ENCODE measurements around the gene MEPE.
A peak's percentile ranks its signal among the peaks of the same experiment; 100 is the strongest.

Gene MEPE

DNA sequence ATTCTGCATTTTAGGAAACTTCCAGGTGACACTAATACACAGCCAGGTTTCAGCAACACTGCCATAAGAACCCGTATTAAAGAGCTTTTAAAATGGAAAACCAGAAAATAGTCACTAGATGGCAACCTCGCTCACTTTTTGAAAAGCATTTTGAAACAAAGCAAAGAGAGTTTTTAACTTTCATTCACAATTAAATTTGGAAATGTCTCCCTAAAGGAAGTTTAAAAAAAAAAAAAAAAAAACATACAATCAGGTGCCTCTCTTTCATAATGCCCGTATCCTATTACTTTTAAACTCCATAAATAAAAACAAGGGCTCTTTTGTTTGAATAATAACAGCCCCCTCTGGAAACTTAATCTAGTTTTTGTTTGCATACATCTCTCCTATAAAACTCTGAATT is 20.3 kb downstream of the MEPE start:
- Mint-ChIP-seq H3K4me3 (no peak overlapping the region), H3K36me3 (ENCODE audit: low read depth) (no peaks in the 10 kb centered on the region), H3K27me3 (peaks cover 8% of the 10 kb centered on the region), H3K9me3 (no peaks in the 10 kb centered on the region), H3K4me1 (peaks cover 8% of the 10 kb centered on the region), H3K27ac (no peak overlapping the region)
- no peak for DNase-seq
- ATAC-seq: no peak

DNA sequence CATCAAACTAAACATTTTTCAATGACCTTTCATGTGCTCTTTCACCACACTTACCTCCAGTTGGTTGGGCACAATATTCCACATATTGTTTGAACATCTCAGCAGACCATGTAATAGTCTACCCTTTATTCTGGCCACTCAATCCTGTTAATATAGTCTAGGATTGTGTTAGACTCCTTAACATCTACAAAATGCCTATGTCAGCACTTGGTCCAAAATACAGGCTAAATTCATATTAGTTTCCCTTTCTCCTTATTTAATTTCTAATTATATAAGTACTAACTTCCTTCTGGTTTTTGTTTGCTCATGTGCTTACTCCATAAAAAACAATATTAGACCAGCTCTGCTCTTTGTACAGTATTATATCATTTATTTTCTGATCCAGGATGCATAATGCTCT is 21.1 kb downstream of the MEPE start:
- peaks cover 5% of the 10 kb centered on the region for H3K4me1 Mint-ChIP-seq
- no peak overlapping the region for H3K27ac Mint-ChIP-seq
- no peak for DNase-seq
- peaks cover 9% of the 10 kb centered on the region for H3K27me3 Mint-ChIP-seq
- ATAC-seq: no peak
- no peaks in the 10 kb centered on the region for H3K36me3 Mint-ChIP-seq (ENCODE audit: low read depth)
- H3K4me3 Mint-ChIP-seq: no peak overlapping the region
- no peaks in the 10 kb centered on the region for H3K9me3 Mint-ChIP-seq

DNA sequence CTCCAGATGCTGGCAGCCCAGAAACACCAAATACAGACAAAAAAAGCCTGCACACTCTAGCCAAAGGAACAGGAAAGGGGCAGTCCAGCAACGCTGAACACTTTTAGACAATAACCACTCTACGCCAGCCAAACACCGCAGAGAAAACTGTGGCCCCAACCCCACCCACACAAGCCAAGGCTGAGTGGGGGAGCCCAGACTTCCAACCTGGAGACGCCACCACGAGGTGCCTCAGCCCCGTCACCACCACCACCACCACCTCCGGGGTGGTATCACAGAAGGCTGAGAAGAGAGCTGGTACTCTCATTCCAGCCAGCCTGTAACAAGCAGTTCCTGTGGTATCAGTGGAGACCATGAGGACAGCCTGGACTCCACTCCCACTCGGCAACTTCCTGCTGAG is 22.8 kb downstream of the MEPE start:
- H3K4me1 Mint-ChIP-seq: peaks cover 2% of the 10 kb centered on the region
- no peak overlapping the region for H3K27ac Mint-ChIP-seq
- ATAC-seq (peak; percentile 20), DNase-seq (no peak)
- H3K9me3 Mint-ChIP-seq: no peaks in the 10 kb centered on the region
- no peak overlapping the region for H3K4me3 Mint-ChIP-seq
- H3K27me3 Mint-ChIP-seq: peaks cover 9% of the 10 kb centered on the region
- H3K36me3 Mint-ChIP-seq (ENCODE audit: low read depth): no peaks in the 10 kb centered on the region

DNA sequence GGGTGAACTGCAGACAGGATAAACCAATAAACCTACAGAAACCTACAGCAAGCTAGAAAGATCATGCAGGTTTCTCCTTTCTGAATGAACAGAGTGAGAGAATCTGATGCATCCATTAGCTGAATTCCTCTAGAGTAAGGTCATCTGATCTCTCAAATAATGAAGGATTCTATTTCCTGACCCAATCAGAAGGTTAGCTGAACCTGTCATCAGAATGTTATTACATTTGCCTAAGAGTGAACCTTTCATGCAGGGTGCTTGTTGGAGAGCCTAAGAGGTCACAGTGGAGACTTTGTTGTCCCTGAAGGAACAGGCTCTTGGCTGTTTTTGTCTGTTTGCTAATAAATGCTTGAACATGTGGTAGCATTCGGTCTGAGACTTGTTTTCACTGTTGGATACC is 24.0 kb downstream of the MEPE start:
- H3K27ac Mint-ChIP-seq: no peak overlapping the region
- H3K9me3 Mint-ChIP-seq: no peaks in the 10 kb centered on the region
- ATAC-seq (no peak), DNase-seq (no peak)
- peaks cover 2% of the 10 kb centered on the region for H3K4me1 Mint-ChIP-seq
- H3K27me3 Mint-ChIP-seq: peaks cover 13% of the 10 kb centered on the region
- H3K36me3 Mint-ChIP-seq (ENCODE audit: low read depth): no peaks in the 10 kb centered on the region
- H3K4me3 Mint-ChIP-seq: no peak overlapping the region

DNA sequence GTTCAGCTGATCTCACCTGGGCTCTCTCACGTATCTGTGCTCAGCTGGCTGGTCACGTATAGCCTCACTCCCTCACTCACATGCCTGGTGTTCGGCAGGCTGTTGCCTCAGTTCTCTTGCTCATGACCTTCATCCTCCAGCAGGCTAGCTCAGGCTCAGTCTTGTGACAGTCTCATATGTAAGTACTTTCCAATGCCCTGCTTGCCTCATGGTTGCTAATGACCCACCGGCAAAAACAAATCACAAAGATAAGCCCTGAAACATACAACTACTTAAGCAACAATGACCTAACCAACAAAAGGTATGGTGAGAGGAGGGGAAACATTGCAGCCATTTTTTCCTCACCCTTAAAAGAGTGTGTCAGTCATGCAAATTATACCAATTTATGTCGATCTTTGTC is 25.0 kb downstream of the MEPE start:
- Mint-ChIP-seq H3K4me3 (no peak overlapping the region), H3K27ac (no peak overlapping the region), H3K36me3 (ENCODE audit: low read depth) (no peaks in the 10 kb centered on the region), H3K27me3 (peaks cover 13% of the 10 kb centered on the region), H3K9me3 (no peaks in the 10 kb centered on the region), H3K4me1 (peaks cover 2% of the 10 kb centered on the region)
- DNase-seq: no peak
- no peak for ATAC-seq

DNA sequence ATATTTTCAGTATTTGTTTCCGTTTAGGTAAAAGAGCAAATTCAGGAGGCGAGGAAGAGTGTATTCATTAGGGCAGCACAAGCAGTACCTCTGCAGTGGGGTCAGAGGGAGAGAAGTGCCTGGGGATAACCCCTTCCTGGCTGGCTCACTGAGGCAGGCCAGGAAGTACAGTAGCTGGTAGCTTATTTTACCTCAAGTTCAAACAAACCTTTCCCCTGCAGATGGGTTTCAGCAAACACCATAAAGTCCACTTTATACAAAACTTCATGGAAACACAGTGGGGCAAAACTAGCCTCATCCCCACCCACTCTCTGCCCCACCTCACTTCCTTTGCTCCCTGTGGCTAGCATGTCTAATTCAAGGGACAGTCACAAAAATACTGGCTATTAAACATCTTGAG is 29.5 kb downstream of the MEPE start:
- DNase-seq (no peak), ATAC-seq (no peak)
- Mint-ChIP-seq H3K4me1 (peaks cover 2% of the 10 kb centered on the region), H3K27me3 (peaks cover 15% of the 10 kb centered on the region), H3K36me3 (ENCODE audit: low read depth) (no peaks in the 10 kb centered on the region), H3K27ac (no peak overlapping the region), H3K4me3 (no peak overlapping the region), H3K9me3 (no peaks in the 10 kb centered on the region)

DNA sequence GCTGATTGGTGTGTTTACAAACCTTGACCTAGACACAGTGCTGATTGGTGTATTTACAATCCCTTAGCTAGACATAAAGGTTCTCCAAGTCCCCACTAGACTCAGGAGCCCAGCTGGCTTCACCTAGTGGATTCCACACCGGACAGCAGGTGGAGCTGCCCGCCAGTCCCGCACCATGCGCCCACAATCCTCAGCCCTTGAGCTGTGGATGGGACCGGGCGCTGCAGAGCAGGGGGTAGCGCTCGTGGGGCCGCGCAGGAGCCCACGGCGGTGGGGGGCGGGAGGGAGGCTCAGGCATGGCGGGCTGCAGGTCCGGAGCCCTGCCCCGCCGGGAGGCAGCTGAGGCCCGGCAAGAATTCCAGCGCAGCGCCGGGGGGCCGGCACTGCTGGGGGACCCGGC is 30.7 kb downstream of the MEPE start:
- Mint-ChIP-seq H3K36me3 (ENCODE audit: low read depth) (no peaks in the 10 kb centered on the region), H3K27ac (no peak overlapping the region), H3K9me3 (no peaks in the 10 kb centered on the region), H3K4me1 (peaks cover 2% of the 10 kb centered on the region), H3K4me3 (no peak overlapping the region), H3K27me3 (peaks cover 14% of the 10 kb centered on the region)
- DNase-seq: no peak
- ATAC-seq: no peak

DNA sequence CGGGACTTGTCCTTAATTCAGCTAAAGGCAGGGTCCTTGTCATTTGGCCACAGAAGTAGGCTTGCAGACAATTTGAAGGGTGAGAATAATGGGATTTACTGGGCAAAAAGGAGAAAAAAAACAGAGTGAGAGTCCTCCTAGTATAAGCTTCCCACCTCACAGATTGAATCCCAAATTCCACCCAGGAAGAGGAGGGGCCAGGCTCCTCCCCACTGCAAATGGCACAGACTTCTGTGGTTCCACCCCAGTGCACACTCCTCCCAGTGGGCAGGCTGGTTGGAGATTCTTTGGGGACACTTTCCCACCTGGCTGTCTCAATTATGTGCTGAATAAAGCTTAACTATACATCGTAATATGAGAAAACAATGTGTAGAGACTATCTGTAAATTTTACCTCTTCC is 31.6 kb downstream of the MEPE start:
- Mint-ChIP-seq H3K27ac (no peak overlapping the region), H3K4me1 (peaks cover 2% of the 10 kb centered on the region), H3K27me3 (peaks cover 13% of the 10 kb centered on the region), H3K4me3 (no peak overlapping the region), H3K36me3 (ENCODE audit: low read depth) (no peaks in the 10 kb centered on the region), H3K9me3 (no peaks in the 10 kb centered on the region)
- no peak for ATAC-seq
- no peak for DNase-seq

DNA sequence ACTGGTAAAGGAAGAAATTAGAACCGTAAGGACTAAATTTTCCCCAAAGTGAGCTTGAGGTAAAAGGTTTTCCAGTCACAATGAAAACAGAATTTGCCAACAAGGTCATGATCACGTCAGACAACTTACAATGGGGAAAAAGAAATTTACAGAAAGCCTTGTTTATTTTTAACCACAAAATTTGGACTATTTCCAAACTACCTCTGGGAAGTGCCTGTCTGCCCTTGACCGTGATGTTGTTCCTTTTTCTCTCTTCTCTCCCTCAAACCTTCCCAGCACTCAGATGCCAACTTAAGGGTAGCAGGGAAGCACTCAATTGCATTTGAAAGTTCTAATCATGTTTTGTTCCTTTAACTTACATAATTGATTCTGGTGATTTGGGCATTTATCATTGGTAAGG is 32.5 kb downstream of the MEPE start:
- DNase-seq (no peak), ATAC-seq (no peak)
- no peaks in the 10 kb centered on the region for H3K36me3 Mint-ChIP-seq (ENCODE audit: low read depth)
- H3K27me3 Mint-ChIP-seq: peaks cover 16% of the 10 kb centered on the region
- H3K4me1 Mint-ChIP-seq: peaks cover 2% of the 10 kb centered on the region
- no peak overlapping the region for H3K27ac Mint-ChIP-seq
- H3K9me3 Mint-ChIP-seq: no peaks in the 10 kb centered on the region
- no peak overlapping the region for H3K4me3 Mint-ChIP-seq

DNA sequence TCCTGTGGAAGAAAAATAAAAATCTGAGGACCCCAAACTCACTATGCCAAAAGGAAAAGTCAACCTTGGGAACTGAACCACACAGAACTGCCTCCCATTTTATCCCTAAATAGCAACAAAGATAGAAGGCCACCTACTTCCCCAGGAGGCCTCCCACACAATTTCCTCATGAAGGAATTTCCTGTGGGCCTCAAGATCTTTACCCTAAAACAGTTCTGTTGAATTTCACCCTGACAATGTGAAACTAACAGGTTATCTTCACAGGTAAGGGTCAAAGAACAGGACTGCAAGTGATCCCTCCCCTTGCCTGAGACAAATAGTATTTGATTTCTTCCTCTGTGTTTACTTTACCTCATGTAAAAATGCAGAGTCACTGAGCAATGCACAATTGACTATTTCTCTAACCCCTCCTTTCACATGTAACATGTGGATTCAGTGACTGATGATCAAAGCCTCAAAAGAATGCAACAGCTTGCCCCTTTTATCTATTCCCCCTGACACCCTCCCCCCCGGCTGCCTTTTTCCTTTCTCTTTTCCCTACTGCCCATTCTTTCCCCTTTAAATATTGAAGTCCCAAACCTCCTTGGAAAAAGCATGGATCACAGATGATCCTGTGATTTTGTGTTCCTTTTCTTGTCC is 33.3 kb downstream of the MEPE start:
- no peaks in the 10 kb centered on the region for H3K36me3 Mint-ChIP-seq (ENCODE audit: low read depth)
- H3K4me3 Mint-ChIP-seq: no peak overlapping the region
- H3K27ac Mint-ChIP-seq: no peak overlapping the region
- H3K9me3 Mint-ChIP-seq: no peaks in the 10 kb centered on the region
- peaks cover 2% of the 10 kb centered on the region for H3K4me1 Mint-ChIP-seq
- ATAC-seq (no peak), DNase-seq (no peak)
- H3K27me3 Mint-ChIP-seq: peaks cover 13% of the 10 kb centered on the region

DNA sequence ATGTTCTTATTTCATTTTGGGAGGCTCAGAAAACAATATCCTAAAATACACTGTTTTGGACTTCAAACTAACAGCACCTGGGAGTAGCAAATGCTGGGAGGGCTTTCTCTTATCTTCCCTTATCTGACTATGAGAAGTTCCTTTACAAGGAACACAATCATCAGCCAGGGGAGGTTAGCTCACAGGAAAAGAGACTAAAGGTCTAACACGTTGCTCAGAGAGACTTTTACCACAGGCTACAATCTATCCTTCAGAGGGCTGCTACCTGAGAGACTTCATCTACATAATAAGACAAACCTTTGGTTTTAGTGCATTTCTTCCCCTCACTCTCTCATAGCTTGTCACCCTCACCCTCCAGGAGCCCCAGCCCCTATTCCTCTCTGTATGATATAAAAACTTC is 35.8 kb downstream of the MEPE start:
- Mint-ChIP-seq H3K9me3 (no peaks in the 10 kb centered on the region), H3K27ac (no peak overlapping the region), H3K4me1 (peaks cover 2% of the 10 kb centered on the region), H3K4me3 (no peak overlapping the region), H3K27me3 (peaks cover 15% of the 10 kb centered on the region), H3K36me3 (ENCODE audit: low read depth) (no peaks in the 10 kb centered on the region)
- ATAC-seq (no peak), DNase-seq (no peak)

DNA sequence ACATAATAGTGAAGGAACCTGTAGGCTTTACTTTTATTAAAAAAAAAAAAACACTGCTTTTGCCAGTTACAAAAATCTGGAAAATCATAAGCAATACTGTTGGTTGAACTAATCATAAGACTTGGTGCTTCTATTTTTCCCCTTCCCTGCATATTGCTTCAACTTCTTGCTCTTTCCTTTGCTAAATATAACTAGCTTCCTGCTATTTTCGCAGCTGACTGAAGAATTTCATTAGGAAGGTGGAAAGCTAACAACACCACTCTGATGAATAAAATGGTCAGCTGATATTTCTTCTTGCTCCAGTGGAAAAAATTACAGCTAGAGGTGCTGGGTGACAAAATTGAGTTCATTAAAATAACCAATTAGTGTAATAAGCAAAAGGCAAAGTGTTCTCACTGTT is 39.3 kb downstream of the MEPE start:
- Mint-ChIP-seq H3K27ac (no peak overlapping the region), H3K27me3 (peaks cover 13% of the 10 kb centered on the region), H3K36me3 (ENCODE audit: low read depth) (no peaks in the 10 kb centered on the region), H3K4me3 (no peak overlapping the region), H3K4me1 (no peaks in the 10 kb centered on the region), H3K9me3 (no peaks in the 10 kb centered on the region)
- DNase-seq (no peak), ATAC-seq (no peak)

DNA sequence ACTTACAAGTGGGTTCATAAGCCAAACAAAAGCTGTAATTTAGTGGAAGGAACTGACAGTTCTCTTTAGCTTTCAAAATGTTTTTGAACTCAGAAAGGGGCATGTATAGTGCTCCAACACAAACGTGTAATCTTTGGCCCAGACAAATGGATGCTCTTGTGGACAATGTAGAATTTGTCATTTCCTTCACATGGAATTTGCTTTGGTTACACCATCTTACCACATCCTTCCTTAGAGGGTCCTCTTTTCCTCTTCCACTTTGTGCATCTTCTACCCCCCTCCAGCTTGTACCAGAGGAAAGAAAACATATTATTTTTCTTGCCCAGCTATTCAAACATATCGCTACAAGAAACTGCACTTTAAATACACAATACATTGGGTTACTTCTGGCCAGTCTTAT is 42.4 kb downstream of the MEPE start:
- Mint-ChIP-seq H3K27me3 (peaks cover 14% of the 10 kb centered on the region), H3K27ac (no peak overlapping the region), H3K4me1 (no peaks in the 10 kb centered on the region), H3K4me3 (no peak overlapping the region), H3K9me3 (no peaks in the 10 kb centered on the region), H3K36me3 (ENCODE audit: low read depth) (no peaks in the 10 kb centered on the region)
- DNase-seq (no peak), ATAC-seq (no peak)

DNA sequence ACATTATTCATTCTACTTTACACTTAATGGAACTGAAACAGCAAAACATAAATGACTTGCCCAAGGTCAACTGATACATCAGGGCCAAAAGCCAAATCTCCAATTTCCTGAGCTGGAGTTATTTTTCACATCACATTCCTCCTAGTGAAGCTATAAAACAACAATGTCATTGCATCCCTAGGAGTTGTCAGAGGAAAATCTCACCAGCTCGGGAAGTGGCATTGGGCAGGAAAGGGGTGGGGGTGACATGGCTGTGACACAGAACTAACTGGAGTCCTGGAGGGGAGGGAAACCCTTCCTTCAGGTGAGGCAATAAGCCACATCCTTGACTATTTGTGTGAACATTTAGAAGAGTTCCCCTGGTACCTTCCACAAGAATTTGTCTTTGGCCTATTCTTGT is 47.3 kb downstream of the MEPE start:
- DNase-seq: no peak

DNA sequence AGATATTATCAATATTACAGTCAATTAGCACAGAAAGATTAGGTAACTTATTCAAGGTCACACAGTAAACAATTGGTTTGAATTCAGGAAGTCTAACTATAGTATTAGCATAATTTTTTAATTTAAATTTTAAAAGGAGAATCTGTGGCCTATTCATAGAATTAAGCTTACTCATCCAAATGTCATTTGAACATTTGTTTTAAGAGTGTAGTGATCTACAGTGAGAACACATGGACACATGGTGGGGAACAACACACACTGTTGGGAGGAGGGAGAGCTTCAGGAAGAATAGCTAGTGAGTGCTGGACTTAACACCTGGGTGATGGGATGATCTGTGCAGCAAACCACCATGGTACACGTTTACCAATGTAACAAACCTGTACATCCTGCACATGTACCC is 48.3 kb downstream of the MEPE start:
- H3K27me3 Mint-ChIP-seq: peaks cover 25% of the 10 kb centered on the region
- H3K4me1 Mint-ChIP-seq: peaks cover 6% of the 10 kb centered on the region
- H3K36me3 Mint-ChIP-seq (ENCODE audit: low read depth): no peaks in the 10 kb centered on the region
- ATAC-seq (no peak), DNase-seq (no peak)
- no peaks in the 10 kb centered on the region for H3K9me3 Mint-ChIP-seq
- H3K4me3 Mint-ChIP-seq: no peak overlapping the region
- H3K27ac Mint-ChIP-seq: no peak overlapping the region

More for the DNA sequence above, 47.3 kb downstream of the MEPE start:
- H3K4me3 Mint-ChIP-seq: no peak overlapping the region
- H3K9me3 Mint-ChIP-seq: no peaks in the 10 kb centered on the region
- ATAC-seq: no peak
- H3K4me1 Mint-ChIP-seq: peaks cover 2% of the 10 kb centered on the region
- no peak overlapping the region for H3K27ac Mint-ChIP-seq
- H3K36me3 Mint-ChIP-seq (ENCODE audit: low read depth): no peaks in the 10 kb centered on the region
- peaks cover 17% of the 10 kb centered on the region for H3K27me3 Mint-ChIP-seq

DNA sequence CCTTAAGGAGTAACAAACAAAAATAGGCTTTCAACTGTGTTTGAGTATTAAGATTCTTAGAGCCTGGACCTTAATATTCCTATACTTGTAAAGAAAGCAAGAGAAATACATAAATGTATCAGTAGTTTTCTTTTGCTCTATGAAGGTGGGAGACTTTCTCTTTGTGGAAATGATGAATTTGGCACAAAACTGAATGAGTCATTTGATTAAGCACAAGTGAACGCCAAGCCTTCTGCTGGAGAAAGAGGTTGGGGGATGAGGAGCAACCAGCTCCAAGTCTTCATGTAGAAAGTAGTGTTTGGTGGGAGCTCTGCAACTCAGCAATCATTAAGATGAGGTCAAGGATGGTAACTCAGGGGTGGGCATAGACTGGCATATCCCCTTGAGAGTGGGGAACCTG is 49.6 kb downstream of the MEPE start:
- no peak for ATAC-seq
- Mint-ChIP-seq H3K4me3 (no peak overlapping the region), H3K9me3 (no peaks in the 10 kb centered on the region), H3K36me3 (ENCODE audit: low read depth) (no peaks in the 10 kb centered on the region), H3K27ac (no peak overlapping the region), H3K27me3 (peaks cover 25% of the 10 kb centered on the region), H3K4me1 (peaks cover 6% of the 10 kb centered on the region)
- no peak for DNase-seq
